A673 (cell line): Measurements from ENCODE around the gene GRIN3A. TPM values are rescaled to one million over a fixed set of nuclear protein-coding genes. Genes with fewer than 3 reads are reported as not detected.

Source experiments
- BruUV-seq: library from RNA; stranded (reverse); fragments of 400-500 nt; replicated peaks from 2 replicates; lab custom pipeline; 2021; lab: Mats Ljungman, UMichigan
- CTCF ChIA-PET: fragments of 300-600 bp; sonication (Branson Sonifier 250); formaldehyde crosslinking; loops from one replicate; lab custom pipeline; 2022; ENCODE audit warnings: antibody characterized with exemption; lab: Charles Lee
- POLR2A ChIA-PET: fragments of 300-600 bp; sonication (Branson Sonifier 250); formaldehyde crosslinking; loops from one replicate; lab custom pipeline; 2022; ENCODE audit warnings: antibody characterized with exemption; ENCODE audit not compliant: low non-redundant PET; lab: Charles Lee
- DNase-seq: peaks from one replicate; pipeline ENCODE4 v3.0.0-alpha.2; 2015; ENCODE audit warnings: low spot score
- H3K27ac ChIP-seq: fragments of 200-600 bp; sonication (generic); 2 replicates; pipeline ENCODE4 v1.5.1; 2016; ENCODE audit warnings: mixed run types, low read depth, mild to moderate bottlenecking, mixed read lengths, antibody characterized with exemption, low read length; ENCODE audit not compliant: poor library complexity, severe bottlenecking
- H3K27me3 ChIP-seq: fragments of 200-600 bp; sonication (generic); replicated peaks from 2 replicates; pipeline ENCODE4 v1.6.1; 2017; ENCODE audit warnings: mixed run types, low read depth, mild to moderate bottlenecking, mixed read lengths, antibody characterized with exemption, low read length; ENCODE audit not compliant: insufficient read depth, poor library complexity
- H3K36me3 ChIP-seq: fragments of 200-600 bp; sonication (generic); 2 replicates; pipeline ENCODE4 v1.6.1; 2016; ENCODE audit warnings: mixed run types, mild to moderate bottlenecking, mixed read lengths, antibody characterized with exemption, low read length; ENCODE audit not compliant: insufficient read depth, poor library complexity, severe bottlenecking
- H3K4me1 ChIP-seq: fragments of 200-600 bp; sonication (generic); 2 replicates; pipeline ENCODE4 v1.6.1; 2017; ENCODE audit warnings: mixed run types, mild to moderate bottlenecking, mixed read lengths, antibody characterized with exemption, low read length; ENCODE audit not compliant: insufficient read depth, poor library complexity, severe bottlenecking
- H3K4me3 ChIP-seq: fragments of 200-600 bp; sonication (generic); 2 replicates; pipeline ENCODE4 v1.5.1; 2016; ENCODE audit warnings: low read depth, mixed run types, mild to moderate bottlenecking, mixed read lengths, low read length; ENCODE audit not compliant: poor library complexity, severe bottlenecking
- H3K9me3 ChIP-seq: fragments of 200-600 bp; sonication (generic); 2 replicates; pipeline ENCODE4 v1.6.1; 2016; ENCODE audit warnings: mixed run types, low read depth, mild to moderate bottlenecking, mixed read lengths, antibody characterized with exemption, low read length; ENCODE audit not compliant: poor library complexity, severe bottlenecking
- EZH2 ChIP-seq: fragments of 200-600 bp; sonication (generic); IDR thresholded peaks from 2 replicates; pipeline ENCODE4 v1.6.1; 2017; ENCODE audit warnings: borderline replicate concordance, low read depth, mild to moderate bottlenecking, mixed read lengths, antibody characterized with exemption, low read length; ENCODE audit not compliant: poor library complexity, severe bottlenecking
- intact Hi-C: fragments of 100-400 bp; cut with micrococcal nuclease; formaldehyde crosslinking; loops from one replicate; pipeline ENCODE4 v1.10.0; 2022; ENCODE audit not compliant: unreplicated experiment
- total RNA-seq: library from RNA; stranded (reverse); gene quantifications from 2 replicates; pipeline ENCODE4 v1.2.3, GENCODE V29; 2021
- TF ChIP-seq, protein P1 (sequence below): fragments of 300-800, 200-600 bp; sonication (generic); conservative IDR thresholded peaks from 2 replicates; pipeline ENCODE4 v1.5.1; 2017; ENCODE audit warnings: low read depth, mild to moderate bottlenecking, antibody characterized with exemption, low read length, moderate library complexity, mixed read lengths

Gene GRIN3A
- total RNA-seq, 1 experiment from 2014 or later, result not detected

DNA sequence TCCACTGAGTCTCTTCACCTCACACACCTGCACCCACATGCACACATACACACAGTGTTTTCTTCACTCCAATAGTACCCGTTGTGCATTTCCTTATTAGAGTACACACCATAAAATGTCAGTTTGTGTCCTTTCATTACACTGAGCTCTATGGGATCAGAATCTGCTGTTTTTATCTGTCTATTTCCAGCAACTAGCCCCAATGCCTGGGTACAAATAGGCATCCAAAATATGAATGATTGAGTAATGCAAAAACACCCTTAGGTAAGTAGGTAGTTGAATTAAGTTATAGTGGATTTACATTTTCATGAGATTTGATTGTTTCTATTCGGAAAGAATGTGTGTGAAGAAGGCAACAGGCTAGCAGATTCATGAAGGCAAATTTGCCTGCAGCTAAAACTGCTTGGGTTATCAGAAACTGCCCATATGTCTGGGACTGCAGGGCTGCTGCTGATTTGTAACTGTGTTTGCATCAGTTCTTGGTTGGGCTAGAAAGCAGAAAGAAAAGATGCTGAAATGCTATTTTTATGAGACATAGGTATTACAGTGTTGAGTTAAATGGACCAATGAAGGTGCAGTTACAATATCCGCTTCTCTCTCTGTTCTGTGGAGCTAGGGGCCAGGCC is 170.6 kb downstream of the GRIN3A start:
- ChIA-PET CTCF (no interaction called here), POLR2A (no interaction called here)
- BruUV-seq, result no TSS peak
- intact Hi-C loops, result no loop called here
- no peak for TF ChIP-seq EZH2
- TF ChIP-seq, protein P1, sequence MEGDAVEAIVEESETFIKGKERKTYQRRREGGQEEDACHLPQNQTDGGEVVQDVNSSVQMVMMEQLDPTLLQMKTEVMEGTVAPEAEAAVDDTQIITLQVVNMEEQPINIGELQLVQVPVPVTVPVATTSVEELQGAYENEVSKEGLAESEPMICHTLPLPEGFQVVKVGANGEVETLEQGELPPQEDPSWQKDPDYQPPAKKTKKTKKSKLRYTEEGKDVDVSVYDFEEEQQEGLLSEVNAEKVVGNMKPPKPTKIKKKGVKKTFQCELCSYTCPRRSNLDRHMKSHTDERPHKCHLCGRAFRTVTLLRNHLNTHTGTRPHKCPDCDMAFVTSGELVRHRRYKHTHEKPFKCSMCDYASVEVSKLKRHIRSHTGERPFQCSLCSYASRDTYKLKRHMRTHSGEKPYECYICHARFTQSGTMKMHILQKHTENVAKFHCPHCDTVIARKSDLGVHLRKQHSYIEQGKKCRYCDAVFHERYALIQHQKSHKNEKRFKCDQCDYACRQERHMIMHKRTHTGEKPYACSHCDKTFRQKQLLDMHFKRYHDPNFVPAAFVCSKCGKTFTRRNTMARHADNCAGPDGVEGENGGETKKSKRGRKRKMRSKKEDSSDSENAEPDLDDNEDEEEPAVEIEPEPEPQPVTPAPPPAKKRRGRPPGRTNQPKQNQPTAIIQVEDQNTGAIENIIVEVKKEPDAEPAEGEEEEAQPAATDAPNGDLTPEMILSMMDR, result no peak
- Histone ChIP-seq H3K36me3 (peaks cover 13% of the 10 kb centered on the region), H3K27me3 (no peaks in the 10 kb centered on the region), H3K9me3 (no peaks in the 10 kb centered on the region), H3K4me3 (no peak overlapping the region), H3K4me1 (no peaks in the 10 kb centered on the region), H3K27ac (no peak overlapping the region)
- DNase-seq, result no peak

DNA sequence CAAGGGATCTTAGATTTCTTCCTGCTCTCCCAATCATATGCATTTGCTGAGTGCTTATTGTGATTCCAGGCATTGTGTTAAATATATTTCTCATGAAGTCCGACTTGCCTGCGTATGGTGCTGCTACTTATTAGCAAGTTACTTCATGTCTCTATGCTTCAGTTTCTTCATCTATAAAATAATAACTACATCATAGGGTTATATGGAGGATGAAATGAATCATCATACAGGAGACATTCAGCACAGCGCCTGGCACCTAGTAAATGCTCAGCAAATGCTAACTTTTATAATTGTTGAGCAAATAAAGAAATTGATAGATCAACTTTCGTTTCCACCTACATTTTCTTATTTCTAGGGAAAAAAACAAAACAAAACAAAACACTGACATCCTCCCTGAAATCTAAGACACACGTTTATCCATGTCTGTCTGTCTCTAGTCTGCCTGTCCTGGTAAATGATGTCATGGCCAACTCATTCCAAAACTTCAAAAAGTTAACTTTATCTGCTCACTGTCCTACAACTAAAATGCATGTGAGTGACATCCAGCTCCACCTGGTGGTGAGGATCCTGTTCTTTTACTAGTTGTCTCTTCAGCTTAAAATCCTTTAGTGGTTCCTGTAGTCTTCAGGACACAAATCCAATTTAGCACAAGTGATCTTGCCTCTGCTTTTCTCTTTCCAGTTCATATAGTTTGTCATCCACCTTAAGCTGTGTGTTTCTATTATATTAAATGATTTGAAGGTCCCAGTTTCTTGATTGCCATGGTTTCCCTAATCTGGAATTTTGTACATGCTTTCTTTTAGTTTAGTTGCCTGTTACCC is 171.3 kb downstream of the GRIN3A start:
- intact Hi-C loops, result no loop called here
- no peaks in the 10 kb centered on the region for H3K4me1 ChIP-seq
- CTCF ChIA-PET, result no interaction called here
- POLR2A ChIA-PET, result no interaction called here
- no peak overlapping the region for H3K27ac ChIP-seq
- TF ChIP-seq, protein P1, result peak; percentile 55
- TF ChIP-seq EZH2, result no peak
- no peaks in the 10 kb centered on the region for H3K27me3 ChIP-seq
- H3K9me3 ChIP-seq, result no peaks in the 10 kb centered on the region
- BruUV-seq, result no TSS peak
- peak; percentile 29 for DNase-seq
- H3K36me3 ChIP-seq, result peaks cover 20% of the 10 kb centered on the region
- H3K4me3 ChIP-seq, result no peak overlapping the region

DNA sequence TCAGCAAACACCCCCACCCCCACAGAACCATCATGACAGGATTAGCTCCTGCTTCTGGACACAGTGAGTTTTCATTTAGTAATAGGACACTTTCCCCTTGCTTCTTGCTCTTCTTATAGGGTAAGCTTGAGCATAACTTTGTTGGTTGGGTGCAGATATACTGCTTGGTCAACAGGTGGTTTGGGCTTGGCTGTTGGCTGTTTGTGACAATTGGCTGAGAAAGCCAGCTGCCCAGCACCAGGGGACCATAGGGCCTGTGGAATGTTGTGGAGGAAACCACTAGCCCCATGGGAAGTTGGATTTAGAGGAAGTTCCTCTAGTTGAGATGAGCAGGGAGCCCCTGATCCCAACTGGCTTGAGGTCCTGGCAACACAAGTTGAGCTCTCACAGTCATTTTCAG is 174.2 kb downstream of the GRIN3A start:
- CTCF ChIA-PET, result no interaction called here

More for the DNA sequence above, 174.2 kb downstream of the GRIN3A start:
- no peak overlapping the region for H3K27ac ChIP-seq
- peaks cover 35% of the 10 kb centered on the region for H3K36me3 ChIP-seq
- POLR2A ChIA-PET, result no interaction called here
- no peaks in the 10 kb centered on the region for H3K9me3 ChIP-seq
- no peaks in the 10 kb centered on the region for H3K27me3 ChIP-seq
- TF ChIP-seq EZH2, result no peak
- TF ChIP-seq, protein P1, result no peak
- DNase-seq, result no peak
- H3K4me1 ChIP-seq, result no peaks in the 10 kb centered on the region
- no TSS peak for BruUV-seq
- H3K4me3 ChIP-seq, result no peak overlapping the region
- intact Hi-C loops, result no loop called here
